Uterus (tissue), 4 donors: ENCODE results near the gene NPB. TPM values are rescaled to one million over a fixed set of nuclear protein-coding genes. Genes with fewer than 3 reads are reported as not detected.
A peak's percentile ranks its signal among the peaks of the same experiment; 100 is the strongest.

Experiments
- DNase-seq, 2 donors: peaks; one replicate each; pipeline ENCODE4 v3.0.0-alpha.2; 2019 to 2020
- H3K27ac ChIP-seq, 2 donors: fragments of 200-600 bp; sonication (generic); 1 replicate in 1 of 2; 2 replicates in 1 of 2; pipeline ENCODE4 v1.5.1; 2016 to 2018
- H3K27me3 ChIP-seq, 2 donors: fragments of 200-600 bp; sonication (generic); one replicate each; pipeline ENCODE4 v1.5.1; 2018 to 2019; ENCODE audit warnings: control low read depth in 1 of 2
- H3K36me3 ChIP-seq, 2 donors: fragments of 200-600 bp; sonication (generic); one replicate each; pipeline ENCODE4 v1.5.1; 2019; ENCODE audit warnings: control low read depth in 1 of 2
- H3K4me1 ChIP-seq, 2 donors: fragments of 200-600 bp; sonication (generic); one replicate each; pipeline ENCODE4 v1.5.1; 2018 to 2019; ENCODE audit warnings: control low read depth in 1 of 2
- H3K4me3 ChIP-seq, 2 donors: fragments of 200-600 bp; sonication (generic); 1 replicate in 1 of 2; 2 replicates in 1 of 2; pipeline ENCODE4 v1.5.1; 2018 to 2019; ENCODE audit warnings: mild to moderate bottlenecking in 1 of 2
- H3K9me3 ChIP-seq, 2 donors: fragments of 200-600 bp; sonication (generic); one replicate each; pipeline ENCODE4 v1.5.1; 2019; ENCODE audit warnings: control low read depth in 1 of 2
- CTCF ChIP-seq, 4 experiments: fragments of 200-600 bp in 2 of 4; fragments of 450-650 bp in 2 of 4; sonication (generic) in 2 of 4; IDR thresholded peaks; one replicate each; pipeline ENCODE4 v1.5.1; 2016 to 2019; ENCODE audit warnings: antibody characterized with exemption in 4 of 4, mild to moderate bottlenecking in 2 of 4, moderate library complexity in 1 of 4
- POLR2A ChIP-seq, 2 donors: fragments of 450-650 bp; IDR thresholded peaks; one replicate each; pipeline ENCODE4 v1.6.1; 2016; ENCODE audit warnings: antibody characterized with exemption in 2 of 2, mild to moderate bottlenecking in 1 of 2, moderate library complexity in 1 of 2
- intact Hi-C: fragments of 100-400 bp; cut with DNase I; formaldehyde crosslinking; loops from one replicate; pipeline ENCODE4 v1.15.1; 2023; ENCODE audit warnings: low total_unique reads
- total RNA-seq, 4 donors: library from RNA; depleted of rRNA in 3 of 4; stranded (reverse); fragments of >200 nt in 3 of 4; gene quantifications; one replicate each; pipeline versions ENCODE4 v1.1.0 to v1.2.4, GENCODE V29; 2014 to 2023
- donor health status: DM: yes; HTN: yes; CAD: no.

Gene NPB
- total RNA-seq, 4 donors from 2014 or later, result 2.0 to 2.1 TPM; not detected in 2

DNA sequence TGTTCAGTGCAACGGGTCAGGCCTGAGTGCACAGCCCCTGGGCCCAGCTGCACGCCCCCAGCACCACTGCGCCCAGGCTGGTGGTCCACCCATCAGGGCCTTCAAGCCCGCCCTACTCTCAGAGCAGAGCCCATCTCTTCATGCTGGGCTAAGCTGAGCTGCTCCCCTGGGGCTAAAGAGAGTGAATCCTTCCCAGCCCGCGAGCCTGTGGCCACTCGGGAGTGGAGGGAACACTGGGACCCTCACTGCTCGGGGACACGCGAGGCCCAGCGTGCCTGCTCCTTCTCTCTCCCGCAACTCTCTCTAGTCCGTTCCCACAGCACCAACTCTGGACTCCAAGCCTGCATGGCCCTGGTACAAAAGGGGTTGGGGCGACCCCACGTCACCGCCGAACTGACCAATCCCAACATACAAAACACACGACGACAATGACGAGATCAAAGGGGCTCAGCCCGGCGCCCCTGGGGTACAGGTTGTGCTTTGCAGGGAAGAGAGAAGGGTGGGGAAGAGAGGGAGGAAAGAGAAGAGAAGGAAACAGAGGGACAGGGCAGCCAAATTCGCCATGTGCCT, 20.0 kb downstream of the NPB start:
- Histone ChIP-seq H3K4me3 (no peak overlapping the region), H3K4me1 (peaks cover 4 to 35% of the 10 kb centered on the region in 2 donors), H3K9me3 (no peaks in the 10 kb centered on the region), H3K27me3 (no peaks in the 10 kb centered on the region), H3K27ac (no peak overlapping the region), H3K36me3 (no peaks in the 10 kb centered on the region)
- no peak for DNase-seq
- intact Hi-C loops, result no loop called here
- TF ChIP-seq POLR2A (IDR thresholded peaks at IDR 0.05) (no peak), CTCF (IDR thresholded peaks at IDR 0.05) (no peak)

DNA sequence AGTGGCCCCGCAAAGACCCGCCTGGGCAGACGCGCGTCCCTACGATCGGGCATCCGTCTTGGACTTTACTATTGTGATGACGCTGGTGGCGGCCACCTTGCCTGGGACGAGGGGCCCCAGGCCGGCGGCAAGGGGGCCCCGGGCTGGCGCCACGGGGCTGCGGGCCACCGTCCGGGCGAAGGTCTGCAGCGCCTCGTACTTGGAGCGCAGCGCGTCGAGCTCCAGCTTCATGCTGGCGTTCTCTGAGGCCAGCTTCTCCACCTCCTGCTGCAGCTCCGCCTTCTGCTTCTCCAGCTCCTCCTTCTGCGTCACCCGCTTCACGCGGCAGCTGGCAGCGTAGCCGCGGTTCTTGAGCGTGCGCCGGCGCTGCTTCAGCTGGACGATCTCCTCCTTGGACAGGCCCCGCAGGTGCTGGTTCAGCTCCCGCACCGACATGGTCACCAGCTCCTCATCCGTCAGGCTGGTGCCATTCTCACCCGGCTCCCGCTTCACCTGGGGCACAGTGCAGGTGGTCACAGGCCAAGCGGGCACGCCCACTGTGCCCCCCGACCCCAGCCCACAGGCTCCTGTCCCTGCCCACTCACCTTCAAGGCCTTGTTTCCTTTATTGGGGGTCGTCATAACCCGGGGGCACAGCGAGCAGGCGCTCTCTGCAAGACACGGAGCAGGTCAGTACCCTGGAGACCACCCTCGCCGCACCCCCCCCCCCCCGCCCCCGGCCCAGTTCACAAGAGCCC, 20.7 kb downstream of the NPB start:
- intact Hi-C loops, result no loop called here
- Histone ChIP-seq H3K4me1 (peaks cover 4 to 34% of the 10 kb centered on the region in 2 donors), H3K27me3 (no peaks in the 10 kb centered on the region), H3K9me3 (no peaks in the 10 kb centered on the region), H3K27ac (peak overlapping the region; percentile 22 to 57), H3K4me3 (no peak overlapping the region), H3K36me3 (no peaks in the 10 kb centered on the region)
- no peak for DNase-seq
- TF ChIP-seq POLR2A (IDR thresholded peaks at IDR 0.05), result no peak

GRCh38 chr17:81923302-81924260, 21.5 kb downstream of the NPB start:
- TF ChIP-seq CTCF (IDR thresholded peaks at IDR 0.05) (no peak), POLR2A (IDR thresholded peaks at IDR 0.05) (no peak)
- Histone ChIP-seq H3K36me3 (no peaks in the 10 kb centered on the region), H3K27ac (peak overlapping the region; percentile 22 to 57), H3K4me1 (peaks cover 4 to 30% of the 10 kb centered on the region in 2 donors), H3K27me3 (no peaks in the 10 kb centered on the region), H3K4me3 (peak overlapping the region in 1 of 2 donors; percentile 2), H3K9me3 (no peaks in the 10 kb centered on the region)
- intact Hi-C loops, result no loop called here
- DNase-seq, result no peak

DNA sequence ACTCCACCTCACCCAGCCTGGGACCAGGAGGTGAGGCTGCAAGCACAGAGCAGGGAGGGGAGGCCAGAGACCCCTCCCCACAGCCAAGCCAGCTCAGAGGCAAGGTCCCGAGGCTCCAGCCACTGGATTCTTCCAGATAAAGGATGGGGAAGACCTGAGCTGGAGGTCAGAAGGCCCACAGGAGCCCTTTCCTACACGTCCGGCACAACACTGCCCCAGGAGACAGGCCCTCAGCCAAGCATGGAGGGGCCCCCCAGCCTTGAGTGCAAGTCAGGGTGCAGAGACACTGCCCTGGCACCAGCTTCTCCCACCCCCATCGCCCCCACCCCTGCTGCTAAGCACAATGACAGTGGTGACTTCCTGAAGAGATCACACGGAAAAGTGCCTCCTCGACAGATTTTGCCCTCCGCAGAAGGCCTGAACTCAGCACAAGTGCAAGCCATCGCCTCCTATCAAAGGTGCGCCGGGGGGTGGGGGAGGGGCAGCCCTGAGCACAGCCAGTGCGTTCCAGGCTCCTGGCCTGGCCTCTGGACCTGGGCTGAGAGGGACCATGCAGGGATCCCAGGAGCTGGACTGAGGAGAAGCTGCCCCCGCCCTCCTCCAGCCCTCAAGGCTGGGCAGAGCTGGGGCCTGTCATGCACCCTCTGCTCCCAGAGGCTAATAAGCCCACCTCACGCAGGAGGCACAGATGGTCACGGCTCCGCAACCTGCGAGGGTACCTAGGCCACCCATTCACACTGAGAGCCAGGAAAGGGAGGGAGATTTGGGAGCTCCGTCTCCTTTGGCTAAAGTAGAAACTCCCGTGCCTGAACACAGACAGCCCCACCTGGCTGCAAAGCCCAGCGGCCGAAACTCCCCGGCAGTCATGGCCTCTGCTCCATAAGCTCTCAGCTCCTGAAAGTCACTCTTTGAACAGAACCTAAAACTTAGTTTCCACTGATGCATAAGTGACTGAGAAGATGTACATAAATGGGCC, 22.8 kb downstream of the NPB start:
- Histone ChIP-seq H3K4me3 (no peak overlapping the region), H3K4me1 (peaks cover 4 to 30% of the 10 kb centered on the region in 2 donors), H3K36me3 (no peaks in the 10 kb centered on the region), H3K27ac (no peak overlapping the region), H3K27me3 (no peaks in the 10 kb centered on the region), H3K9me3 (no peaks in the 10 kb centered on the region)
- intact Hi-C loops, result no loop called here
- DNase-seq, result no peak
- TF ChIP-seq CTCF (IDR thresholded peaks at IDR 0.05) (no peak), POLR2A (IDR thresholded peaks at IDR 0.05) (no peak)
